DND-41 (cell line): ENCODE measurements around the gene GCC2.

ENCODE experiments used
- CTCF ChIP-seq: IDR thresholded peaks from 2 replicates; pipeline ENCODE4 v1.5.1; 2012; ENCODE audit warnings: borderline replicate concordance, low read length, moderate library complexity, mild to moderate bottlenecking; ENCODE audit not compliant: poor library complexity, severe bottlenecking; ENCODE audit errors: extremely low read depth
- EZH2 ChIP-seq: IDR thresholded peaks from 3 replicates; pipeline ENCODE4 v1.6.1; 2012; ENCODE audit warnings: borderline replicate concordance, low read depth, mild to moderate bottlenecking, moderate library complexity, low read length, inconsistent platforms; ENCODE audit not compliant: severe bottlenecking

GRCh38 chr2:108436976-108437375 is 12.0 kb upstream of the GCC2 start:
- TF ChIP-seq CTCF = no peak
- no peak for TF ChIP-seq EZH2
